ENCODE measurements around the gene AFDN.

DNA sequence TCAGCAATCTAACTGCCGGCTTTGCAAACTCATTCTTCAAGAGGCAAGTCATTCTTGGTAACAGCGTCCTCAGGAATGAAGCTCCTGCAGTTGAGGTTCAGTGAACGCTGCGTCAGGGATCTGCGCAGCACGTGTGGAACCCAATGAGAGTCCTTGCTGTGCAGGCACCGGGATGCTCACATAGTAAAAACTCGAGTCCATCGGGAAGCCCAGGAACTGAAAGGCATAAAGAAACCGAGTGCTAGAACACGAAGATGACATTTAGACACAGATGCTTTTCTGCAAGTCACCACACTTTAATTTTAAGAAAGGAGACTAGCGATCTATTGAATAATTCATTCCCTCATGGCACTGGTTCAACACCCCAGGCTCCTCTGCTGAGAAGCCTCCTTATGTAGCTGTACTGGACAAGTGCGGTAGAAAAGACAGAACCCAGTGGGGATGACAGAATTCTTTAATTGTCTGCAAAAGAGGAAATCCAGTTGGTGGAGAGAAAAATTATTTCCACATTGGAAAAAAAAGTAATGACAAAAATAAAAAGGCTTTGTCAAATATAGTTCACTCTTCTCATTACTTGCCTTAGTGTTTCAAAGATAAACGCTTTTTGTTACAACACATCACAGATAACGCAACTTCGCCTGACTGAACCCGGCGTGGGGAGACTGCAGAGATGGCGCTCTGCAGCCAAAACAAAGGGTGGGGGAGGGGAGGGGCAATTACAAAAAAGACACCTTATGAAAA, 1.9 kb upstream of the AFDN start:
- no peak for TF ChIP-seq POLR2A (IDR thresholded peaks at IDR 0.05)
- TF ChIP-seq, protein P1, sequence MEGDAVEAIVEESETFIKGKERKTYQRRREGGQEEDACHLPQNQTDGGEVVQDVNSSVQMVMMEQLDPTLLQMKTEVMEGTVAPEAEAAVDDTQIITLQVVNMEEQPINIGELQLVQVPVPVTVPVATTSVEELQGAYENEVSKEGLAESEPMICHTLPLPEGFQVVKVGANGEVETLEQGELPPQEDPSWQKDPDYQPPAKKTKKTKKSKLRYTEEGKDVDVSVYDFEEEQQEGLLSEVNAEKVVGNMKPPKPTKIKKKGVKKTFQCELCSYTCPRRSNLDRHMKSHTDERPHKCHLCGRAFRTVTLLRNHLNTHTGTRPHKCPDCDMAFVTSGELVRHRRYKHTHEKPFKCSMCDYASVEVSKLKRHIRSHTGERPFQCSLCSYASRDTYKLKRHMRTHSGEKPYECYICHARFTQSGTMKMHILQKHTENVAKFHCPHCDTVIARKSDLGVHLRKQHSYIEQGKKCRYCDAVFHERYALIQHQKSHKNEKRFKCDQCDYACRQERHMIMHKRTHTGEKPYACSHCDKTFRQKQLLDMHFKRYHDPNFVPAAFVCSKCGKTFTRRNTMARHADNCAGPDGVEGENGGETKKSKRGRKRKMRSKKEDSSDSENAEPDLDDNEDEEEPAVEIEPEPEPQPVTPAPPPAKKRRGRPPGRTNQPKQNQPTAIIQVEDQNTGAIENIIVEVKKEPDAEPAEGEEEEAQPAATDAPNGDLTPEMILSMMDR (IDR thresholded peaks at IDR 0.05) = no peak
